Ovary (tissue), 3 donors: ENCODE measurements around the gene HAUS6.

Source experiments
- CTCF ChIP-seq, 3 donors: fragments of 450-650 bp in 2 of 3; fragments of 200-600 bp in 1 of 3; IDR thresholded peaks; one replicate each; pipeline versions ENCODE4 v1.5.1 to v1.8.0; 2016 to 2022; ENCODE audit warnings: antibody characterized with exemption in 3 of 3, mild to moderate bottlenecking in 1 of 3
- POLR2A ChIP-seq: fragments of 450-650 bp; IDR thresholded peaks from one replicate; pipeline ENCODE4 v1.6.1; 2017; ENCODE audit warnings: antibody characterized with exemption, mild to moderate bottlenecking, moderate library complexity
- donor health status: DM: no; HTN: no; CAD: no.

GRCh38 chr9:19151425-19152159, 48.9 kb upstream of the HAUS6 start:
- no peak for TF ChIP-seq CTCF (IDR thresholded peaks at IDR 0.05)
- TF ChIP-seq POLR2A: no peak
